PFSK-1 (cell line): Measurements from ENCODE around the gene PPM1B.

Experiments used
- FOXP2 ChIP-seq: optimal IDR thresholded peaks from 2 replicates; pipeline ENCODE3; 2011; ENCODE audit warnings: borderline replicate concordance, control low read depth, inconsistent platforms; ENCODE audit not compliant: insufficient read depth; ENCODE audit errors: extremely low read length, extremely low read depth
- POLR2AphosphoS5 ChIP-seq: IDR thresholded peaks from 2 replicates; pipeline ENCODE4 v1.6.1; 2012; ENCODE audit warnings: low read depth, mild to moderate bottlenecking, control low read depth, low read length, moderate library complexity
- SIN3A ChIP-seq: IDR thresholded peaks from 2 replicates; pipeline ENCODE4 v1.6.1; 2012; ENCODE audit warnings: mild to moderate bottlenecking, low read length, moderate library complexity, borderline replicate concordance; ENCODE audit not compliant: insufficient read depth
- TAF1 ChIP-seq: IDR thresholded peaks from 2 replicates; pipeline ENCODE4 v1.6.1; 2012; ENCODE audit warnings: low read length, control low read depth, borderline replicate concordance; ENCODE audit not compliant: insufficient read depth
- TF ChIP-seq, protein P1 (sequence below), 2 experiments: IDR thresholded peaks; 2 replicates each; pipeline versions ENCODE4 v1.6.1 to v1.8.0; 2011 to 2012; ENCODE audit warnings: low read depth in 2 of 2, low read length in 2 of 2, control low read depth in 1 of 2, inconsistent platforms in 1 of 2, mild to moderate bottlenecking in 1 of 2, moderate library complexity in 1 of 2; ENCODE audit not compliant: insufficient read depth in 1 of 2

The PPM1B gene

DNA sequence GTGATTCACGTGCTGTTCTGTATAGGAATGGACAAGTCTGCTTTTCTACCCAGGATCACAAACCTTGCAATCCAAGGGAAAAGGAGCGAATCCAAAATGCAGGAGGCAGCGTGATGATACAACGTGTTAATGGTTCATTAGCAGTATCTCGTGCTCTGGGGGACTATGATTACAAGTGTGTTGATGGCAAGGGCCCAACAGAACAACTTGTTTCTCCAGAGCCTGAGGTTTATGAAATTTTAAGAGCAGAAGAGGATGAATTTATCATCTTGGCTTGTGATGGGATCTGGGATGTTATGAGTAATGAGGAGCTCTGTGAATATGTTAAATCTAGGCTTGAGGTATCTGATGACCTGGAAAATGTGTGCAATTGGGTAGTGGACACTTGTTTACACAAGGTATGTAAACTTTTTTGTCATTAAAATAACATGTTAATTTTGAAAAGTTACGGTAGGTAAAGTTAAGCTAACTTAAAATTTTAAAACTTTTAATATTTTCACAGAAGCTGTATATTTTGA lies 33.0 kb downstream of the PPM1B start:
- no peak for TF ChIP-seq POLR2AphosphoS5
- TF ChIP-seq, protein P1, sequence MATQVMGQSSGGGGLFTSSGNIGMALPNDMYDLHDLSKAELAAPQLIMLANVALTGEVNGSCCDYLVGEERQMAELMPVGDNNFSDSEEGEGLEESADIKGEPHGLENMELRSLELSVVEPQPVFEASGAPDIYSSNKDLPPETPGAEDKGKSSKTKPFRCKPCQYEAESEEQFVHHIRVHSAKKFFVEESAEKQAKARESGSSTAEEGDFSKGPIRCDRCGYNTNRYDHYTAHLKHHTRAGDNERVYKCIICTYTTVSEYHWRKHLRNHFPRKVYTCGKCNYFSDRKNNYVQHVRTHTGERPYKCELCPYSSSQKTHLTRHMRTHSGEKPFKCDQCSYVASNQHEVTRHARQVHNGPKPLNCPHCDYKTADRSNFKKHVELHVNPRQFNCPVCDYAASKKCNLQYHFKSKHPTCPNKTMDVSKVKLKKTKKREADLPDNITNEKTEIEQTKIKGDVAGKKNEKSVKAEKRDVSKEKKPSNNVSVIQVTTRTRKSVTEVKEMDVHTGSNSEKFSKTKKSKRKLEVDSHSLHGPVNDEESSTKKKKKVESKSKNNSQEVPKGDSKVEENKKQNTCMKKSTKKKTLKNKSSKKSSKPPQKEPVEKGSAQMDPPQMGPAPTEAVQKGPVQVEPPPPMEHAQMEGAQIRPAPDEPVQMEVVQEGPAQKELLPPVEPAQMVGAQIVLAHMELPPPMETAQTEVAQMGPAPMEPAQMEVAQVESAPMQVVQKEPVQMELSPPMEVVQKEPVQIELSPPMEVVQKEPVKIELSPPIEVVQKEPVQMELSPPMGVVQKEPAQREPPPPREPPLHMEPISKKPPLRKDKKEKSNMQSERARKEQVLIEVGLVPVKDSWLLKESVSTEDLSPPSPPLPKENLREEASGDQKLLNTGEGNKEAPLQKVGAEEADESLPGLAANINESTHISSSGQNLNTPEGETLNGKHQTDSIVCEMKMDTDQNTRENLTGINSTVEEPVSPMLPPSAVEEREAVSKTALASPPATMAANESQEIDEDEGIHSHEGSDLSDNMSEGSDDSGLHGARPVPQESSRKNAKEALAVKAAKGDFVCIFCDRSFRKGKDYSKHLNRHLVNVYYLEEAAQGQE (IDR thresholded peaks at IDR 0.05; ENCODE audit: insufficient read depth in 1 of 2, low read depth in 2 of 2, low read length in 2 of 2) = no peak
- no peak for TF ChIP-seq FOXP2
- no peak for TF ChIP-seq SIN3A
- no peak for TF ChIP-seq TAF1

DNA sequence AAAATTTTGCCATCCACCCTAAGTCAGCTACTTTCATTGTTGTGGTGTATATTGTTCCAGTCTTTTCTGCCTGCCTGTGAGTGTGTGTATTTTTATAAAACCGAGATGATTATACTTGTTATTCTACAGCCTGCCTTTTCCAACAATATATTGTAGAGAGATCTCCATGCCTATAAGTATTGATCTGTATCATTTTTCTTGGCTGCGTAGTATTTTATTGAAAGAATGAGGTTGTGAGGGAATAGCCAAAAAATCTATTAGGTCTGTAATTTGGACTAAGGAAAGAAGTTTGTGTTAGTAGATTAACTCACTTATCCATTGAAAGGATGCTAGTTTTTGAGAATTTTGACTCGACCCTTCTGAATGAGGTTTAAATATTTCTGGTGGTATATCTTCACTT lies 34.9 kb downstream of the PPM1B start:
- TF ChIP-seq FOXP2 = no peak
- TF ChIP-seq, protein P1 (IDR thresholded peaks at IDR 0.05; ENCODE audit: insufficient read depth in 1 of 2, low read depth in 2 of 2, low read length in 2 of 2) = no peak
- no peak for TF ChIP-seq SIN3A
- no peak for TF ChIP-seq POLR2AphosphoS5
- no peak for TF ChIP-seq TAF1

DNA sequence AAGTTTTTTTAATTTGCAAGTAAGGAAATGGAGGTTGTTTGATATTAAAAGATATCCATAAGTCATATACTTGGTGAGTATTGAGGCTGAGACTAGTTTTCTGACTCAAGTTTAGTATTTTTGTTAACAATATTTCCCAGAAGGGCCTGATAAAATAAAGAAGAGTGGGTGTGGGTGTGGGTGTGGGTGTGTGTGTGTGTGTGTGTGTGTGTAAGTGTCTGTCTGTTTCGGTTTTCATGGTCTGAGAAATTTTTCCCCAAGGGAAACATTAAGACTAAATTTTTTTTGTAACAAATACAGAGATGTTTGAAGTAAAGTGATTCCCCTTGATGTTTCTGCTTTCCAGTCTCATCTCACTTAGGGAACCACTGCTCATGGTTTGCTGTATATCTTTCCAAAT lies 36.5 kb downstream of the PPM1B start:
- no peak for TF ChIP-seq POLR2AphosphoS5

DNA sequence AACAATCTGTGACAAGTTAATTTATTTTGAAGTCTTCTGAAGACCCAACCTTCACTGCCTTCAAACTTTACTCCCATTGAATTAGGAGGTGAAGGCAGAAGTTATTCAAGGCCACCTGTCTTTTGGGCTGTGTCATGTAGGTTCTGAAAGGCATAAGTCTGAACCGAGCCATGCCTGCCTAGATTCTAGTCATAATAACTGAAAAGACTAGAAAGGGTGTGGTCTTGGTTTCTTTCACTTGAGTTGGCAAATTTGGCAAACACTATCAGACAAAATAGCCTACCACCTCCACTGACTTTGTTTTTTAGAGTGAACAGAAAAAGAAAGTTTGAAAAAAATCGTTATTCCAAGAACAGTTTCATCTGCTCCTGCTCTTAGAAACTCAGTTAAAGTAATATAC lies 38.4 kb downstream of the PPM1B start:
- TF ChIP-seq SIN3A = no peak
- TF ChIP-seq POLR2AphosphoS5 = no peak
- TF ChIP-seq, protein P1 (IDR thresholded peaks at IDR 0.05; ENCODE audit: insufficient read depth in 1 of 2, low read depth in 2 of 2, low read length in 2 of 2) = no peak
- no peak for TF ChIP-seq FOXP2
- no peak for TF ChIP-seq TAF1

DNA sequence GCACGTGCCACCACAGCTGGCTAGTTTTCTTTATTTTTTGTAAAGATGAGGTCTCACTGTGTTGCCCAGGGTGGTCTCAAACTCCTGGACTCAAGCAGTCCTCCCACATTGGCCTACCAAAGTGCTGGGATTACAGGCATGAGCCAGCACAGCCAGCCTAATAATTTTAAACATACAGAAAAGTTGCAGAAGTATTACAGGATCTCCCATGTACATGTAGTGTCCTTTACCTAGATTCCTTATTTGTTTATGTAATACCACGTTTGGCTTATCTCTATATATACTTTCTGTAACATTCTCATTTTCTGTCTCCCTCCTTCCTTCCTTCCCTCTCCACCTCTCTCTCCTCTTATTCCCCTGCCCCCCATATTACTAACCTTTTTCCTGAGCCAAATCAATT lies 41.7 kb downstream of the PPM1B start:
- TF ChIP-seq TAF1 (no peak), POLR2AphosphoS5 (no peak), FOXP2 (no peak), SIN3A (no peak)
- TF ChIP-seq, protein P1 (IDR thresholded peaks at IDR 0.05; ENCODE audit: insufficient read depth in 1 of 2, low read depth in 2 of 2, low read length in 2 of 2) = no peak
